Measurements from ENCODE around the gene NGEF. TPM values are rescaled to one million over a fixed set of nuclear protein-coding genes. Genes with fewer than 3 reads are reported as not detected.

The NGEF gene
- total and polyA plus RNA-seq, 5 donors from 2014 or later, result 0.21 TPM; not detected in 4

- Mint-ChIP-seq H3K27ac (no peak overlapping the region), H3K4me3 (peak overlapping the region in 1 of 4 donors; percentile 17)
These were observed 83.0 kb downstream of the NGEF start for GRCh38 chr2:232930059-232930400.

GRCh38 chr2:232929303-232930058, 83.6 kb downstream of the NGEF start:
- H3K4me1 ChIP-seq (ENCODE audit: control insufficient read depth, insufficient read depth, low read length, poor library complexity, severe bottlenecking), result peaks cover 8% of the 10 kb centered on the region
- H3K36me3 ChIP-seq (ENCODE audit: control insufficient read depth, insufficient read depth, low read length), result no peaks in the 10 kb centered on the region
- H3K27me3 ChIP-seq (ENCODE audit: control insufficient read depth, insufficient read depth, low read length), result peaks cover 28% of the 10 kb centered on the region
- H3K4me3 ChIP-seq (ENCODE audit: low read depth, low read length), result no peak overlapping the region
- H3K4me1 Mint-ChIP-seq, result peaks cover 0 to 24% (median 0%) of the 10 kb centered on the region in 4 donors
- ATAC-seq (ENCODE audit: low read depth in 2 of 2), result no peak
- H3K27me3 Mint-ChIP-seq, result peaks cover 73% of the 10 kb centered on the region
- peaks cover 4% of the 10 kb centered on the region for H3K36me3 Mint-ChIP-seq
- peak overlapping the region in 3 of 4 donors; percentile 50 to 73 (median 54) for H3K4me3 Mint-ChIP-seq
- DNase-seq, result no peak
- no peak overlapping the region for H3K27ac ChIP-seq (ENCODE audit: insufficient read depth, low read length, poor library complexity, severe bottlenecking)
- peak overlapping the region in 1 of 3 donors; percentile 79 for H3K27ac Mint-ChIP-seq
- H3K9me3 Mint-ChIP-seq, result peaks cover 0 to 7% (median 0%) of the 10 kb centered on the region in 7 donors
- H3K9me3 ChIP-seq (ENCODE audit: control insufficient read depth in 2 of 2, low read length in 2 of 2), result no peaks in the 10 kb centered on the region

More at GRCh38 chr2:232930059-232930400, 83.0 kb downstream of the NGEF start:
- H3K9me3 Mint-ChIP-seq, result peaks cover 0 to 7% (median 0%) of the 10 kb centered on the region in 7 donors
- no peak for ATAC-seq (ENCODE audit: low read depth in 2 of 2)
- Histone ChIP-seq H3K4me3 (ENCODE audit: low read depth, low read length) (no peak overlapping the region), H3K36me3 (ENCODE audit: control insufficient read depth, insufficient read depth, low read length) (no peaks in the 10 kb centered on the region), H3K9me3 (ENCODE audit: control insufficient read depth in 2 of 2, low read length in 2 of 2) (no peaks in the 10 kb centered on the region), H3K27ac (ENCODE audit: insufficient read depth, low read length, poor library complexity, severe bottlenecking) (no peak overlapping the region), H3K4me1 (ENCODE audit: control insufficient read depth, insufficient read depth, low read length, poor library complexity, severe bottlenecking) (peaks cover 8% of the 10 kb centered on the region), H3K27me3 (ENCODE audit: control insufficient read depth, insufficient read depth, low read length) (peaks cover 23% of the 10 kb centered on the region)
- peaks cover 4% of the 10 kb centered on the region for H3K36me3 Mint-ChIP-seq
- DNase-seq, result no peak
- peaks cover 0 to 23% (median 0%) of the 10 kb centered on the region in 4 donors for H3K4me1 Mint-ChIP-seq
- H3K27me3 Mint-ChIP-seq, result peaks cover 67% of the 10 kb centered on the region

GRCh38 chr2:232928551-232929302, 84.3 kb downstream of the NGEF start:
- no peaks in the 10 kb centered on the region for H3K36me3 ChIP-seq (ENCODE audit: control insufficient read depth, insufficient read depth, low read length)
- H3K4me3 ChIP-seq (ENCODE audit: low read depth, low read length), result no peak overlapping the region
- H3K9me3 ChIP-seq (ENCODE audit: control insufficient read depth in 2 of 2, low read length in 2 of 2), result no peaks in the 10 kb centered on the region
- no peak for DNase-seq
- H3K27ac ChIP-seq (ENCODE audit: insufficient read depth, low read length, poor library complexity, severe bottlenecking), result no peak overlapping the region
- ATAC-seq (ENCODE audit: low read depth in 2 of 2), result no peak
- peaks cover 32% of the 10 kb centered on the region for H3K27me3 ChIP-seq (ENCODE audit: control insufficient read depth, insufficient read depth, low read length)
- peaks cover 8% of the 10 kb centered on the region for H3K4me1 ChIP-seq (ENCODE audit: control insufficient read depth, insufficient read depth, low read length, poor library complexity, severe bottlenecking)
- Mint-ChIP-seq H3K4me1 (peaks cover 0 to 24% (median 0%) of the 10 kb centered on the region in 4 donors), H3K36me3 (peaks cover 4% of the 10 kb centered on the region), H3K27ac (peak overlapping the region in 1 of 3 donors; percentile 79), H3K4me3 (peak overlapping the region in 3 of 4 donors; percentile 50 to 73 (median 54)), H3K27me3 (peaks cover 71% of the 10 kb centered on the region), H3K9me3 (peaks cover 0 to 8% (median 0%) of the 10 kb centered on the region in 7 donors)

- H3K9me3 Mint-ChIP-seq, result peaks cover 0 to 8% (median 0%) of the 10 kb centered on the region in 7 donors
- peaks cover 32% of the 10 kb centered on the region for H3K27me3 ChIP-seq (ENCODE audit: control insufficient read depth, insufficient read depth, low read length)
- H3K36me3 Mint-ChIP-seq, result peaks cover 4% of the 10 kb centered on the region
- no peaks in the 10 kb centered on the region for H3K36me3 ChIP-seq (ENCODE audit: control insufficient read depth, insufficient read depth, low read length)
- H3K27me3 Mint-ChIP-seq, result peaks cover 68% of the 10 kb centered on the region
- no peak overlapping the region for H3K27ac ChIP-seq (ENCODE audit: insufficient read depth, low read length, poor library complexity, severe bottlenecking)
- H3K4me1 ChIP-seq (ENCODE audit: control insufficient read depth, insufficient read depth, low read length, poor library complexity, severe bottlenecking), result peaks cover 8% of the 10 kb centered on the region
- H3K27ac Mint-ChIP-seq, result no peak overlapping the region
- H3K4me1 Mint-ChIP-seq, result peaks cover 0 to 24% (median 0%) of the 10 kb centered on the region in 4 donors
- H3K9me3 ChIP-seq (ENCODE audit: control insufficient read depth in 2 of 2, low read length in 2 of 2), result no peaks in the 10 kb centered on the region
- no peak overlapping the region for H3K4me3 ChIP-seq (ENCODE audit: low read depth, low read length)
- no peak for DNase-seq
- ATAC-seq (ENCODE audit: low read depth in 2 of 2), result peak in 1 of 2 donors; percentile 35
- no peak overlapping the region for H3K4me3 Mint-ChIP-seq
These were observed 85.1 kb downstream of the NGEF start for GRCh38 chr2:232927793-232928550.

GRCh38 chr2:232927032-232927792, 85.8 kb downstream of the NGEF start:
- Mint-ChIP-seq H3K4me3 (peak overlapping the region; percentile 52 to 82 (median 66)), H3K27ac (no peak overlapping the region), H3K4me1 (peaks cover 0 to 24% (median 0%) of the 10 kb centered on the region in 4 donors), H3K27me3 (peaks cover 73% of the 10 kb centered on the region), H3K9me3 (peaks cover 0 to 8% (median 0%) of the 10 kb centered on the region in 7 donors), H3K36me3 (peaks cover 4% of the 10 kb centered on the region)
- Histone ChIP-seq H3K27ac (ENCODE audit: insufficient read depth, low read length, poor library complexity, severe bottlenecking) (no peak overlapping the region), H3K9me3 (ENCODE audit: control insufficient read depth in 2 of 2, low read length in 2 of 2) (no peaks in the 10 kb centered on the region), H3K4me1 (ENCODE audit: control insufficient read depth, insufficient read depth, low read length, poor library complexity, severe bottlenecking) (peaks cover 8% of the 10 kb centered on the region), H3K36me3 (ENCODE audit: control insufficient read depth, insufficient read depth, low read length) (no peaks in the 10 kb centered on the region), H3K4me3 (ENCODE audit: low read depth, low read length) (no peak overlapping the region), H3K27me3 (ENCODE audit: control insufficient read depth, insufficient read depth, low read length) (peaks cover 32% of the 10 kb centered on the region)
- no peak for DNase-seq
- ATAC-seq (ENCODE audit: low read depth in 2 of 2), result no peak

- no peak overlapping the region for H3K27ac ChIP-seq (ENCODE audit: insufficient read depth, low read length, poor library complexity, severe bottlenecking)
- H3K27ac Mint-ChIP-seq, result peak overlapping the region in 1 of 3 donors; percentile 48
- no peaks in the 10 kb centered on the region for H3K9me3 ChIP-seq (ENCODE audit: control insufficient read depth in 2 of 2, low read length in 2 of 2)
- peaks cover 0 to 8% (median 0%) of the 10 kb centered on the region in 7 donors for H3K9me3 Mint-ChIP-seq
- H3K4me1 ChIP-seq (ENCODE audit: control insufficient read depth, insufficient read depth, low read length, poor library complexity, severe bottlenecking), result peaks cover 8% of the 10 kb centered on the region
- DNase-seq (no peak), ATAC-seq (ENCODE audit: low read depth in 2 of 2) (no peak)
- peaks cover 29% of the 10 kb centered on the region for H3K27me3 ChIP-seq (ENCODE audit: control insufficient read depth, insufficient read depth, low read length)
- peak overlapping the region; percentile 52 to 82 (median 66) for H3K4me3 Mint-ChIP-seq
- H3K27me3 Mint-ChIP-seq, result peaks cover 76% of the 10 kb centered on the region
- peaks cover 4% of the 10 kb centered on the region for H3K36me3 Mint-ChIP-seq
- peaks cover 0 to 22% (median 0%) of the 10 kb centered on the region in 4 donors for H3K4me1 Mint-ChIP-seq
- H3K4me3 ChIP-seq (ENCODE audit: low read depth, low read length), result no peak overlapping the region
- no peaks in the 10 kb centered on the region for H3K36me3 ChIP-seq (ENCODE audit: control insufficient read depth, insufficient read depth, low read length)
These were observed 86.6 kb downstream of the NGEF start for GRCh38 chr2:232926431-232926939.

- Mint-ChIP-seq H3K27me3 (peaks cover 72% of the 10 kb centered on the region), H3K4me1 (peaks cover 0 to 22% (median 0%) of the 10 kb centered on the region in 4 donors)
These were observed 87.3 kb downstream of the NGEF start for GRCh38 chr2:232925821-232926156.

More at GRCh38 chr2:232925821-232926156, 87.3 kb downstream of the NGEF start:
- no peaks in the 10 kb centered on the region for H3K36me3 ChIP-seq (ENCODE audit: control insufficient read depth, insufficient read depth, low read length)
- H3K4me1 ChIP-seq (ENCODE audit: control insufficient read depth, insufficient read depth, low read length, poor library complexity, severe bottlenecking), result peaks cover 8% of the 10 kb centered on the region
- Mint-ChIP-seq H3K9me3 (peaks cover 0 to 8% (median 0%) of the 10 kb centered on the region in 7 donors), H3K36me3 (peaks cover 4% of the 10 kb centered on the region), H3K27ac (no peak overlapping the region), H3K4me3 (no peak overlapping the region)
- ATAC-seq (ENCODE audit: low read depth in 2 of 2) (no peak), DNase-seq (no peak)
- H3K27me3 ChIP-seq (ENCODE audit: control insufficient read depth, insufficient read depth, low read length), result peaks cover 22% of the 10 kb centered on the region
- H3K9me3 ChIP-seq (ENCODE audit: control insufficient read depth in 2 of 2, low read length in 2 of 2), result no peaks in the 10 kb centered on the region
- no peak overlapping the region for H3K27ac ChIP-seq (ENCODE audit: insufficient read depth, low read length, poor library complexity, severe bottlenecking)
- H3K4me3 ChIP-seq (ENCODE audit: low read depth, low read length), result no peak overlapping the region
